HEK293 (cell line): ENCODE measurements around the gene GOLT1A.

ENCODE experiments used
- CTCF ChIA-PET: fragments of 350-600 bp; formaldehyde crosslinking; extraction: SDS; loops from one replicate; lab custom pipeline; 2021; ENCODE audit warnings: antibody characterized with exemption; lab: Yijun Ruan, JAX
- POLR2A ChIA-PET: fragments of 300-600 bp; formaldehyde crosslinking; extraction: SDS; loops from one replicate; lab custom pipeline; 2020; ENCODE audit warnings: antibody characterized with exemption, inconsistent platforms; lab: Yijun Ruan, JAX
- H3K27ac ChIP-seq: fragments of 200-500 bp; sonication (Bioruptor generic); 2 replicates; pipeline ENCODE4 v1.5.1; 2014; ENCODE audit warnings: low read depth, low read length, control low read depth, inconsistent platforms; ENCODE audit errors: extremely low read depth
- H3K36me3 ChIP-seq, 2 experiments: fragments of 200-500 bp in 1 of 2; sonication (Bioruptor generic) in 1 of 2; 1 replicate in 1 of 2; 2 replicates in 1 of 2; pipeline ENCODE4 v1.5.1; 2014 to 2017; ENCODE audit warnings: inconsistent platforms in 2 of 2, low read length in 2 of 2; ENCODE audit not compliant: control insufficient read depth in 2 of 2, insufficient read depth in 1 of 2
- H3K4me1 ChIP-seq: fragments of 200-500 bp; sonication (Bioruptor generic); 2 replicates; pipeline ENCODE4 v1.5.1; 2014; ENCODE audit warnings: mild to moderate bottlenecking, low read length, inconsistent platforms; ENCODE audit not compliant: control insufficient read depth, insufficient read depth
- H3K4me3 ChIP-seq: 2 replicates; pipeline ENCODE4 v1.5.1; 2011; ENCODE audit warnings: low read depth, mild to moderate bottlenecking, control low read depth, low read length, moderate library complexity
- H3K9me3 ChIP-seq: fragments of 200-500 bp; sonication (Bioruptor generic); 2 replicates; pipeline ENCODE4 v1.5.1; 2014; ENCODE audit warnings: low read depth, low read length, inconsistent platforms; ENCODE audit not compliant: control insufficient read depth, insufficient read depth
- GLIS1 ChIP-seq: fragments of 450-650 bp; formaldehyde crosslinking; IDR thresholded peaks from 2 replicates; pipeline ENCODE4 v1.5.1; 2016; ENCODE audit warnings: missing biosample characterization, missing genetic modification characterization
- SALL2 ChIP-seq: fragments of 450-650 bp; formaldehyde crosslinking; IDR thresholded peaks from 2 replicates; pipeline ENCODE4 v1.5.0; 2017; ENCODE audit warnings: missing biosample characterization, mild to moderate bottlenecking, missing genetic modification characterization, borderline replicate concordance
- TRIM28 ChIP-seq: IDR thresholded peaks from 2 replicates; pipeline ENCODE4 v1.6.1; 2011; ENCODE audit warnings: low read length, control low read depth, borderline replicate concordance
- ZBTB8A ChIP-seq: fragments of 450-650 bp; formaldehyde crosslinking; IDR thresholded peaks from 2 replicates; pipeline ENCODE4 v1.5.1; 2016; ENCODE audit warnings: missing biosample characterization, missing genetic modification characterization
- ZNF121 ChIP-seq: fragments of 450-650 bp; formaldehyde crosslinking; IDR thresholded peaks from 2 replicates; pipeline ENCODE4 v1.5.1; 2016; ENCODE audit warnings: missing biosample characterization, missing genetic modification characterization
- ZNF521 ChIP-seq: fragments of 450-650 bp; formaldehyde crosslinking; IDR thresholded peaks from 2 replicates; pipeline ENCODE4 v1.5.1; 2017; ENCODE audit warnings: missing biosample characterization, mild to moderate bottlenecking, missing genetic modification characterization
- ZNF558 ChIP-seq: fragments of 450-650 bp; formaldehyde crosslinking; IDR thresholded peaks from 2 replicates; pipeline ENCODE4 v1.5.1; 2016; ENCODE audit warnings: missing biosample characterization, missing genetic modification characterization
- ZNF76 ChIP-seq: fragments of 450-650 bp; formaldehyde crosslinking; IDR thresholded peaks from 2 replicates; pipeline ENCODE4; 2016; ENCODE audit warnings: low read depth, missing biosample characterization, missing genetic modification characterization, borderline replicate concordance
- ZNF768 ChIP-seq: fragments of 450-650 bp; formaldehyde crosslinking; IDR thresholded peaks from 2 replicates; pipeline ENCODE4 v1.5.1; 2018; ENCODE audit warnings: missing biosample characterization, mild to moderate bottlenecking, missing genetic modification characterization
- ZSCAN16 ChIP-seq: fragments of 450-650 bp; formaldehyde crosslinking; IDR thresholded peaks from 2 replicates; pipeline ENCODE4 v1.5.1; 2016; ENCODE audit warnings: missing biosample characterization, missing genetic modification characterization
- ZXDB ChIP-seq: fragments of 450-650 bp; formaldehyde crosslinking; IDR thresholded peaks from 2 replicates; pipeline ENCODE4 v1.5.1; 2016; ENCODE audit warnings: missing biosample characterization, missing genetic modification characterization
- TF ChIP-seq, protein P1 (sequence below): fragments of 450-650 bp; formaldehyde crosslinking; conservative IDR thresholded peaks from 2 replicates; pipeline ENCODE4 v1.5.1; 2016; ENCODE audit warnings: low read depth, missing biosample characterization, missing genetic modification characterization
- TF ChIP-seq, protein P2 (sequence below): fragments of 450-650 bp; formaldehyde crosslinking; IDR thresholded peaks from 2 replicates; pipeline ENCODE4 v1.5.1; 2016; ENCODE audit warnings: missing biosample characterization, missing genetic modification characterization, low read depth
- TF ChIP-seq, protein P3 (sequence below): IDR thresholded peaks from 2 replicates; pipeline ENCODE4 v1.6.1; 2011; ENCODE audit warnings: mild to moderate bottlenecking, low read depth, low read length, borderline replicate concordance
- TF ChIP-seq, protein P4 (sequence below): fragments of 450-650 bp; formaldehyde crosslinking; IDR thresholded peaks from 2 replicates; pipeline ENCODE4 v1.5.1; 2017; ENCODE audit warnings: missing biosample characterization, missing genetic modification characterization

GOLT1A gene

DNA sequence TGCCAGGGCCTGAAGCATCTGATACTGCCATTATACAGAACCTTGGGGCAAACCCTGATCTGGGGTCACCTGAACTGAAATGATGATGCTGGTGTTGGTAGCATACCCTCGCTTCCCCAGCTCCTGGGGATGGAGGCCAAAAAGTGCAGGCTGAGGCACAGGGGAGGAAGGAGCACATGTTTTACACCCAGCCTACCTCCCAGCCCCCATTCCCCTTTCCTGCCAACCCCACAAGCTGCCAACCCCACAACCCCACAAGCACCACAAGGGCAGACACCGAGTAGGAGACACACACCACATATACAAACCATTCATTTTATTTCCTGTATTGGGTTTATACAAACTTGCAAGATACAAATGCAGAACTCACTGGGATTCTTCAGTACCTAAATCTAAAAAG lies 4.8 kb upstream of the GOLT1A start (continued):
- TF ChIP-seq, protein P1, sequence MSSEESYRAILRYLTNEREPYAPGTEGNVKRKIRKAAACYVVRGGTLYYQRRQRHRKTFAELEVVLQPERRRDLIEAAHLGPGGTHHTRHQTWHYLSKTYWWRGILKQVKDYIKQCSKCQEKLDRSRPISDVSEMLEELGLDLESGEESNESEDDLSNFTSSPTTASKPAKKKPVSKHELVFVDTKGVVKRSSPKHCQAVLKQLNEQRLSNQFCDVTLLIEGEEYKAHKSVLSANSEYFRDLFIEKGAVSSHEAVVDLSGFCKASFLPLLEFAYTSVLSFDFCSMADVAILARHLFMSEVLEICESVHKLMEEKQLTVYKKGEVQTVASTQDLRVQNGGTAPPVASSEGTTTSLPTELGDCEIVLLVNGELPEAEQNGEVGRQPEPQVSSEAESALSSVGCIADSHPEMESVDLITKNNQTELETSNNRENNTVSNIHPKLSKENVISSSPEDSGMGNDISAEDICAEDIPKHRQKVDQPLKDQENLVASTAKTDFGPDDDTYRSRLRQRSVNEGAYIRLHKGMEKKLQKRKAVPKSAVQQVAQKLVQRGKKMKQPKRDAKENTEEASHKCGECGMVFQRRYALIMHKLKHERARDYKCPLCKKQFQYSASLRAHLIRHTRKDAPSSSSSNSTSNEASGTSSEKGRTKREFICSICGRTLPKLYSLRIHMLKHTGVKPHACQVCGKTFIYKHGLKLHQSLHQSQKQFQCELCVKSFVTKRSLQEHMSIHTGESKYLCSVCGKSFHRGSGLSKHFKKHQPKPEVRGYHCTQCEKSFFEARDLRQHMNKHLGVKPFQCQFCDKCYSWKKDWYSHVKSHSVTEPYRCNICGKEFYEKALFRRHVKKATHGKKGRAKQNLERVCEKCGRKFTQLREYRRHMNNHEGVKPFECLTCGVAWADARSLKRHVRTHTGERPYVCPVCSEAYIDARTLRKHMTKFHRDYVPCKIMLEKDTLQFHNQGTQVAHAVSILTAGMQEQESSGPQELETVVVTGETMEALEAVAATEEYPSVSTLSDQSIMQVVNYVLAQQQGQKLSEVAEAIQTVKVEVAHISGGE (tag by site-specific recombination), result no peak
- TF ChIP-seq SALL2, result no peak

DNA sequence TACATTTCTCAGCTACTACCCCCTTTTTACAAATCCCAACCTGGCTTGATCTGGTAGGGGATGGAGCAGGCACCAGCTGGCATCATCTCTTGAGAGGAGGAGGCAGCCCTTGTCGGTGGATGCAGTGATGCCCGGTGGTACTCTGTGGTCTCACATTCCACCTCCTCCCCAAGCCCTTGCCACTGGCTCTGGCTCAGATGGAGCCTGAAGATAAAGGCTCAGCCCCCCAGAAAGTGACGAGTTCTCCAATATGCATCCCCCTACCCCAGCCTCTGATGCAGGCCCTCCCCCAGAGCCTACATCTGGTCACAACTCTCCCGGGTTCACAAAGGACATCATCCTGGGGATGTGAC lies 3.8 kb upstream of the GOLT1A start:
- TF ChIP-seq ZNF121, result no peak
- no peak for TF ChIP-seq GLIS1 (tag by site-specific recombination)
- no peak for TF ChIP-seq ZBTB8A (tag by site-specific recombination)
- no peak for TF ChIP-seq ZNF76 (tag by site-specific recombination)
- no peak for TF ChIP-seq ZNF768 (tag by site-specific recombination)
- no peak for TF ChIP-seq ZXDB (tag by site-specific recombination)
- TF ChIP-seq, protein P2, sequence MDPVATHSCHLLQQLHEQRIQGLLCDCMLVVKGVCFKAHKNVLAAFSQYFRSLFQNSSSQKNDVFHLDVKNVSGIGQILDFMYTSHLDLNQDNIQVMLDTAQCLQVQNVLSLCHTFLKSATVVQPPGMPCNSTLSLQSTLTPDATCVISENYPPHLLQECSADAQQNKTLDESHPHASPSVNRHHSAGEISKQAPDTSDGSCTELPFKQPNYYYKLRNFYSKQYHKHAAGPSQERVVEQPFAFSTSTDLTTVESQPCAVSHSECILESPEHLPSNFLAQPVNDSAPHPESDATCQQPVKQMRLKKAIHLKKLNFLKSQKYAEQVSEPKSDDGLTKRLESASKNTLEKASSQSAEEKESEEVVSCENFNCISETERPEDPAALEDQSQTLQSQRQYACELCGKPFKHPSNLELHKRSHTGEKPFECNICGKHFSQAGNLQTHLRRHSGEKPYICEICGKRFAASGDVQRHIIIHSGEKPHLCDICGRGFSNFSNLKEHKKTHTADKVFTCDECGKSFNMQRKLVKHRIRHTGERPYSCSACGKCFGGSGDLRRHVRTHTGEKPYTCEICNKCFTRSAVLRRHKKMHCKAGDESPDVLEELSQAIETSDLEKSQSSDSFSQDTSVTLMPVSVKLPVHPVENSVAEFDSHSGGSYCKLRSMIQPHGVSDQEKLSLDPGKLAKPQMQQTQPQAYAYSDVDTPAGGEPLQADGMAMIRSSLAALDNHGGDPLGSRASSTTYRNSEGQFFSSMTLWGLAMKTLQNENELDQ (tag by site-specific recombination), result no peak
- TF ChIP-seq ZSCAN16 (tag by site-specific recombination), result no peak
- TF ChIP-seq ZNF521 (tag by site-specific recombination), result no peak
- TF ChIP-seq, protein P3, sequence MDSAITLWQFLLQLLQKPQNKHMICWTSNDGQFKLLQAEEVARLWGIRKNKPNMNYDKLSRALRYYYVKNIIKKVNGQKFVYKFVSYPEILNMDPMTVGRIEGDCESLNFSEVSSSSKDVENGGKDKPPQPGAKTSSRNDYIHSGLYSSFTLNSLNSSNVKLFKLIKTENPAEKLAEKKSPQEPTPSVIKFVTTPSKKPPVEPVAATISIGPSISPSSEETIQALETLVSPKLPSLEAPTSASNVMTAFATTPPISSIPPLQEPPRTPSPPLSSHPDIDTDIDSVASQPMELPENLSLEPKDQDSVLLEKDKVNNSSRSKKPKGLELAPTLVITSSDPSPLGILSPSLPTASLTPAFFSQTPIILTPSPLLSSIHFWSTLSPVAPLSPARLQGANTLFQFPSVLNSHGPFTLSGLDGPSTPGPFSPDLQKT, result no peak
- no peak for TF ChIP-seq TRIM28
- TF ChIP-seq, protein P4, sequence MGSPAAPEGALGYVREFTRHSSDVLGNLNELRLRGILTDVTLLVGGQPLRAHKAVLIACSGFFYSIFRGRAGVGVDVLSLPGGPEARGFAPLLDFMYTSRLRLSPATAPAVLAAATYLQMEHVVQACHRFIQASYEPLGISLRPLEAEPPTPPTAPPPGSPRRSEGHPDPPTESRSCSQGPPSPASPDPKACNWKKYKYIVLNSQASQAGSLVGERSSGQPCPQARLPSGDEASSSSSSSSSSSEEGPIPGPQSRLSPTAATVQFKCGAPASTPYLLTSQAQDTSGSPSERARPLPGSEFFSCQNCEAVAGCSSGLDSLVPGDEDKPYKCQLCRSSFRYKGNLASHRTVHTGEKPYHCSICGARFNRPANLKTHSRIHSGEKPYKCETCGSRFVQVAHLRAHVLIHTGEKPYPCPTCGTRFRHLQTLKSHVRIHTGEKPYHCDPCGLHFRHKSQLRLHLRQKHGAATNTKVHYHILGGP (tag by site-specific recombination), result no peak
- no peak for TF ChIP-seq ZNF558 (tag by site-specific recombination)
- Histone ChIP-seq H3K9me3 (no peaks in the 10 kb centered on the region), H3K36me3 (no peaks in the 10 kb centered on the region), H3K4me3 (no peak overlapping the region), H3K27ac (no peak overlapping the region), H3K4me1 (no peaks in the 10 kb centered on the region)
- POLR2A ChIA-PET, result no interaction called here
- CTCF ChIA-PET, result no interaction called here
